Left renal cortex interstitium (tissue), 4 donors: ENCODE data around the gene RBM43. TPM values are rescaled to one million over a fixed set of nuclear protein-coding genes. Genes with fewer than 3 reads are reported as not detected.
A peak's percentile ranks its signal among the peaks of the same experiment; 100 is the strongest.
"Not testable (repeated sequence)": the region's sequence is repeated elsewhere in the genome, so short reads cannot be mapped to it uniquely, and the experiment has no call there.

ENCODE experiments used
- DNase-seq, 4 donors: peaks; one replicate each; pipeline ENCODE4 v3.0.0-alpha.2; 2013; ENCODE audit warnings: low read depth in 4 of 4, low spot score in 2 of 4, missing footprints in 1 of 4
- polyA plus RNA-seq, 4 donors: library from polyadenylated mRNA; unstranded; fragments of 120-200 nt; gene quantifications; one replicate each; pipeline ENCODE4 v1.2.1, GENCODE V29; 2013; ENCODE audit not compliant: insufficient read length in 4 of 4

The RBM43 gene
- polyA plus RNA-seq, 4 donors, result 11.1 to 18.6 (median 14.5) TPM

GRCh38 chr2:151269798-151270568 lies 8.3 kb upstream of the RBM43 start:
- DNase-seq, result no peak

- no peak for DNase-seq
Observed at GRCh38 chr2:151268085-151268484, 6.4 kb upstream of the RBM43 start.

GRCh38 chr2:151267537-151267936 lies 5.9 kb upstream of the RBM43 start:
- no peak for DNase-seq

GRCh38 chr2:151265991-151266390 lies 4.3 kb upstream of the RBM43 start:
- no peak for DNase-seq

- no peak for DNase-seq
Observed at GRCh38 chr2:151264157-151264825, 2.6 kb upstream of the RBM43 start.

GRCh38 chr2:151262629-151263028 lies 966 bp upstream of the RBM43 start:
- DNase-seq, result no peak

GRCh38 chr2:151261977-151262291 lies 271 bp upstream of the RBM43 start:
- DNase-seq, result no peak

- DNase-seq, result peak in 2 of 4 donors; percentile 7 to 28
Observed at GRCh38 chr2:151260573-151261230, 961 bp downstream of the RBM43 start.

- no peak for DNase-seq
Observed at GRCh38 chr2:151258121-151258520, 3.5 kb downstream of the RBM43 start.

- DNase-seq, result no peak
Observed at GRCh38 chr2:151252646-151253045, 9.0 kb downstream of the RBM43 start.

- DNase-seq, result no peak
Observed at GRCh38 chr2:151251012-151251411, 10.7 kb downstream of the RBM43 start.

GRCh38 chr2:151247432-151247831 lies 14.2 kb downstream of the RBM43 start:
- DNase-seq, result no peak

- no peak for DNase-seq
Observed at GRCh38 chr2:151246152-151246551, 15.5 kb downstream of the RBM43 start.

GRCh38 chr2:151243468-151243867 lies 18.2 kb downstream of the RBM43 start:
- DNase-seq, result no peak

- DNase-seq, result no peak
Observed at GRCh38 chr2:151241224-151241623, 20.4 kb downstream of the RBM43 start.

- DNase-seq, result no peak
Observed at GRCh38 chr2:151240433-151240832, 21.2 kb downstream of the RBM43 start.

GRCh38 chr2:151239624-151240023 lies 22.0 kb downstream of the RBM43 start:
- no peak for DNase-seq

GRCh38 chr2:151238527-151239487 lies 22.9 kb downstream of the RBM43 start:
- peak; percentile 21 to 59 (median 48) for DNase-seq

GRCh38 chr2:151237422-151238025 lies 24.1 kb downstream of the RBM43 start:
- no peak for DNase-seq

GRCh38 chr2:151233760-151234159 lies 27.9 kb downstream of the RBM43 start:
- DNase-seq, result not testable (repeated sequence)
